Endothelial cell (in vitro differentiated cells): Measurements from ENCODE around the gene TRIO. TPM values are rescaled to one million over a fixed set of nuclear protein-coding genes. Genes with fewer than 3 reads are reported as not detected.

ENCODE experiments used
- DNase-seq: peaks from one replicate; pipeline ENCODE4 v3.0.0; 2021; ENCODE audit warnings: low spot score
- H3K27ac Mint-ChIP-seq: one replicate; pipeline ENCODE4 v1.8.0; 2021; ENCODE audit warnings: mixed read lengths, inconsistent platforms; ENCODE audit not compliant: unreplicated experiment
- H3K27me3 Mint-ChIP-seq: one replicate; pipeline ENCODE4 v1.8.0; 2021; ENCODE audit warnings: mild to moderate bottlenecking, moderate library complexity, mixed read lengths, inconsistent platforms; ENCODE audit not compliant: unreplicated experiment
- H3K36me3 Mint-ChIP-seq: one replicate; pipeline ENCODE4 v1.8.0; 2021; ENCODE audit warnings: mild to moderate bottlenecking, low read depth, mixed read lengths, inconsistent platforms; ENCODE audit not compliant: unreplicated experiment
- H3K4me1 Mint-ChIP-seq: one replicate; pipeline ENCODE4 v1.8.0; 2021; ENCODE audit warnings: mild to moderate bottlenecking, mixed read lengths, inconsistent platforms; ENCODE audit not compliant: unreplicated experiment
- H3K4me3 Mint-ChIP-seq: one replicate; pipeline ENCODE4 v1.8.0; 2021; ENCODE audit warnings: mild to moderate bottlenecking, mixed read lengths, inconsistent platforms; ENCODE audit not compliant: unreplicated experiment
- H3K9me3 Mint-ChIP-seq: one replicate; pipeline ENCODE4 v1.8.0; 2021; ENCODE audit warnings: mixed read lengths, inconsistent platforms; ENCODE audit not compliant: unreplicated experiment
- total RNA-seq: library from RNA; stranded (reverse); fragmentation: NEBNext Ultra II Directional; extraction: Animal tissue kit (Norgen Biotek cat#: 25700); gene quantifications from one replicate; pipeline ENCODE4 v1.2.1, GENCODE V29; 2021; ENCODE audit not compliant: unreplicated experiment
- TF ChIP-seq, protein P1 (sequence below): fragments of 200-600 bp; sonication (generic); IDR thresholded peaks from one replicate; pipeline ENCODE4 v1.5.0; 2021; ENCODE audit warnings: antibody characterized with exemption; ENCODE audit not compliant: unreplicated experiment

Gene TRIO
- total RNA-seq, 1 donor from 2014 or later = 229 TPM

DNA sequence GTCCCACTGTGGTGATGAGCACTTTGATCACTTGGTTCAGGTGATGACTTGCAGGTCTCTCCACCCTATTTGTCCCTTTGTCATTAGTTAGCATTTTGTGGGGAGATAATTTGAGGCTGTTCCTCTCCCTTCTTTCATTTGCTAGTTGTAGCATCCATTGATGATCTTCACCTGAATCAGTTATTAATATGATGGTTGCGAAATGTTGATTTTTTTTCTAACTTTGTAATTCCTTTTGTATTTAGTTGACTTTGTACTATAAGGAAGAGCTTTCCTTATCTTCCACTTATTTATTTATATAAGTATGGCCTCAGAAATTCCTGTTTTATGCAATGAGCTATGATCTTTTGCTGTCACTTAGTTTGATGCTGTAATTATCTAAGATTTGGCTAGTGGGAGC is 12.6 kb downstream of the TRIO start:
- peaks cover 42% of the 10 kb centered on the region for H3K4me1 Mint-ChIP-seq

GRCh38 chr5:14156290-14156649 is 13.1 kb downstream of the TRIO start:
- DNase-seq = no peak
- Mint-ChIP-seq H3K36me3 (no peaks in the 10 kb centered on the region), H3K4me1 (peaks cover 44% of the 10 kb centered on the region), H3K4me3 (no peak overlapping the region), H3K27ac (no peak overlapping the region), H3K9me3 (no peaks in the 10 kb centered on the region), H3K27me3 (peaks cover 1% of the 10 kb centered on the region)
- TF ChIP-seq, protein P1, sequence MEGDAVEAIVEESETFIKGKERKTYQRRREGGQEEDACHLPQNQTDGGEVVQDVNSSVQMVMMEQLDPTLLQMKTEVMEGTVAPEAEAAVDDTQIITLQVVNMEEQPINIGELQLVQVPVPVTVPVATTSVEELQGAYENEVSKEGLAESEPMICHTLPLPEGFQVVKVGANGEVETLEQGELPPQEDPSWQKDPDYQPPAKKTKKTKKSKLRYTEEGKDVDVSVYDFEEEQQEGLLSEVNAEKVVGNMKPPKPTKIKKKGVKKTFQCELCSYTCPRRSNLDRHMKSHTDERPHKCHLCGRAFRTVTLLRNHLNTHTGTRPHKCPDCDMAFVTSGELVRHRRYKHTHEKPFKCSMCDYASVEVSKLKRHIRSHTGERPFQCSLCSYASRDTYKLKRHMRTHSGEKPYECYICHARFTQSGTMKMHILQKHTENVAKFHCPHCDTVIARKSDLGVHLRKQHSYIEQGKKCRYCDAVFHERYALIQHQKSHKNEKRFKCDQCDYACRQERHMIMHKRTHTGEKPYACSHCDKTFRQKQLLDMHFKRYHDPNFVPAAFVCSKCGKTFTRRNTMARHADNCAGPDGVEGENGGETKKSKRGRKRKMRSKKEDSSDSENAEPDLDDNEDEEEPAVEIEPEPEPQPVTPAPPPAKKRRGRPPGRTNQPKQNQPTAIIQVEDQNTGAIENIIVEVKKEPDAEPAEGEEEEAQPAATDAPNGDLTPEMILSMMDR = no peak

More for the DNA sequence above, 12.6 kb downstream of the TRIO start:
- Mint-ChIP-seq H3K9me3 (no peaks in the 10 kb centered on the region), H3K27ac (no peak overlapping the region), H3K27me3 (peaks cover 1% of the 10 kb centered on the region), H3K36me3 (no peaks in the 10 kb centered on the region), H3K4me3 (no peak overlapping the region)
- TF ChIP-seq, protein P1 = no peak
- no peak for DNase-seq

DNA sequence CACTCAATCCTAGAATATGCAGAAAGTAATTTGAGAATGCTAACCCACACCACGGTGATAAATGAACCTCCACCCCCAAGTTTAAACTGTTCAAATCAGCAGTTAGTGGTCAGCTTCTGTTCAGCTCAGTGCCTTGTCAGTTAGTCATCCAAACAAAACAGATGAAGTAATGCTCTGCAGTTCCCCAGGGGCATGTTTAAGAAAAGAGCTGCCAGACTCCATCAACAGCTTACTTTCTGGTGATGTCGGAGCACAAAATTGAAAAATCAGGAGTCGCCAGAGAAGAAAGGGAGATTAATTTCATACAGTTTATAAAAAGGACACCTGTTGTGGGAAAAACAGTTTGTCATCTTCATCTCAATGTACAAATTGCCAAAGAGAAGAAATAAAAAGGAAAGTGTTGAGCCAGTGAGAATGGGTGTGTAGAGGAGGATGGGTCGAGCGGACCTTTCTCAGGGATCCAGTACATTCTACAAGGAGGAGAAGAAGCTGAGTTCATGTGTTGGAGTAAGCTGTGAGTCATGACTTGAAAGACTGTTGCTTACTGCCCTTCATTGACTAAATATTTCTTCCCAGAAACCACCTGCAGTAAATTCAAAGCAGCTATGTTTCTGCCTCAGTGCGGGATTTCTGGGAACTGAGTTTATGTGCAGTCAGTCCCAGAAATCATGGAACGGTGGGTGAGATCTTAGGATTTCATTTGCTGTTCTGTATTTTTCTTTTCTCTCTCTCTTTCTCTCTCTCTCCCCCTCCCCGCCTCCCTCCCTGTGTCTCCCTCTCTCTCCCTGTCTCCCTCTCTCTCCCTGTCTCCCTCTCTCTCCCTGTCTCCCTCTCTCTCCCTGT is 13.7 kb downstream of the TRIO start:
- peaks cover 46% of the 10 kb centered on the region for H3K4me1 Mint-ChIP-seq

DNA sequence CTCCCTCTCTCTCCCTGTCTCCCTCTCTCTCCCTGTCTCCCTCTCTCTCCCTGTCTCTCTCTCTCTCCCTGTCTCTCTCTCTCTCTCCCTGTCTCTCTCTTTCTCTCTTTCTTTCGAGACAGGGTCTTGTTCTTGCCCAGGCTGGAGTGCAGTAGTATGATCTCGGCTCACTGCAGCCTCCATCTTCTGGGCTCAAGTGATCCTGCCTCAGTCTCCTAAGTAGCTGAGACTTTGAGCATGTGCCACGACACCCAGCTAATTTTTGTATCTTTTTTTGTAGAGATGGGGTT is 14.3 kb downstream of the TRIO start:
- Mint-ChIP-seq H3K27ac (no peak overlapping the region), H3K36me3 (no peaks in the 10 kb centered on the region), H3K9me3 (no peaks in the 10 kb centered on the region), H3K4me1 (peaks cover 48% of the 10 kb centered on the region), H3K4me3 (no peak overlapping the region), H3K27me3 (peaks cover 3% of the 10 kb centered on the region)
- TF ChIP-seq, protein P1 = no peak
- no peak for DNase-seq

More for the DNA sequence above, 13.7 kb downstream of the TRIO start:
- Mint-ChIP-seq H3K27me3 (peaks cover 3% of the 10 kb centered on the region), H3K4me3 (no peak overlapping the region), H3K27ac (no peak overlapping the region), H3K36me3 (no peaks in the 10 kb centered on the region), H3K9me3 (no peaks in the 10 kb centered on the region)
- TF ChIP-seq, protein P1 = no peak
- no peak for DNase-seq

DNA sequence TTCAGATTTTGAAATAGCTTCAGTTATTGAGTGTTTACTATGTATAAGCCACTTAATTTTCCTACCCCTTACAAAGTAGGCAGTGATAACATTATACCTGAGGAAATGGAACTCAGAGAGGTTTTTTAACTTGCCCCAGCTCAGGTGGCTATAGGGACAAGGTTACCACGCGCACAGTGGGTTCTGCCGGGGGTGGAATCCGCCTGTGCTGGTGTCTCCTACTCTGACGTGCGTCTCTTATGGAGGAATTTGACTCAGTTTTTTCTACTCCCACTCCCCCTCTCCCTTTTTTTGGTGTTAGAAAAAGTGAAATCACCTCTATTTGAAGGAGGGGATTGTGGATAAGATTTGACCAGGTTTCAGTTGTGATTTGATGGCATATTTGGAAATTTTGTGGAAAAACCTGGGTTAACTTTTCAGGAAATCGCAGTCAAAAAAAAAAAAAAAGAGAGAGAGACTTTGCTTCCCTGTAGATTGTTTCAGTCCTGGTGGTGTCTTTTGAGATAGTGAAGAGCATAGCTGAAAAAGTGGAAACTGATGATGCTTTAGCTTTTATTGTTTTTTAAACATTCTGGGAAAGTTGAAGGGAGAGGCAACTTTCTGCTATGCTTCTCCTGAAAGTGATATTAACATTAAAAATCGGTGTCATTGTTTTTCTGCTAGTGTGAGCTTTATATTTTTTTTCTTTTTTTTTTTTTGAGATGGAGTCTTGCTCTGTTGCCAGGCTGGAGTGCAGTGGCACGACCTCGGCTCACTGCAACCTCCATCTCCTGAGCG is 15.9 kb downstream of the TRIO start:
- Mint-ChIP-seq H3K27ac (peak overlapping the region; percentile 17), H3K36me3 (peaks cover 10% of the 10 kb centered on the region)

More for the DNA sequence above, 15.9 kb downstream of the TRIO start:
- no peak for DNase-seq
- no peaks in the 10 kb centered on the region for H3K9me3 Mint-ChIP-seq
- peaks cover 37% of the 10 kb centered on the region for H3K4me1 Mint-ChIP-seq
- H3K4me3 Mint-ChIP-seq = no peak overlapping the region
- peaks cover 8% of the 10 kb centered on the region for H3K27me3 Mint-ChIP-seq
- TF ChIP-seq, protein P1 = no peak
